K562 (cell line): ENCODE data around the gene AIF1. TPM values are rescaled to one million over a fixed set of nuclear protein-coding genes. Genes with fewer than 3 reads are reported as not detected.

Experiments used
- AFF1 ChIP-seq, 2 experiments: fragments of 450-650 bp; IDR thresholded peaks; 2 replicates each; pipeline ENCODE4 v1.6.1; 2018; ENCODE audit warnings: mild to moderate bottlenecking in 2 of 2, low read depth in 1 of 2; ENCODE audit not compliant: partially characterized antibody in 2 of 2
- BRF2 ChIP-seq: IDR thresholded peaks from 3 replicates; pipeline ENCODE4 v1.6.1; 2011; ENCODE audit warnings: borderline replicate concordance, mild to moderate bottlenecking; ENCODE audit not compliant: insufficient read length, insufficient read depth
- CREB3L1 ChIP-seq: fragments of 450-650 bp; IDR thresholded peaks from 2 replicates; pipeline ENCODE4 v1.6.1; 2014; ENCODE audit warnings: low read depth, mild to moderate bottlenecking, moderate library complexity, borderline replicate concordance
- ELF1 ChIP-seq: fragments of 200-800 bp; sonication (Bioruptor generic); IDR thresholded peaks from 2 replicates; pipeline ENCODE4 v1.6.1; 2016; ENCODE audit warnings: missing genetic modification characterization, missing compliant biosample characterization
- HNRNPL ChIP-seq: fragments of 200-400 bp; formaldehyde crosslinking; IDR thresholded peaks from 2 replicates; pipeline ENCODE4 v1.6.1; 2017; ENCODE audit warnings: low read depth, mild to moderate bottlenecking, low read length
- HSF4 ChIP-seq: fragments of 250-450 bp; sonication (Bioruptor Pico); IDR thresholded peaks from 2 replicates; pipeline ENCODE4 v2.1.2; 2022; ENCODE audit warnings: mild to moderate bottlenecking, moderate library complexity, borderline replicate concordance
- NCOA1 ChIP-seq: fragments of 450-650 bp; IDR thresholded peaks from 2 replicates; pipeline ENCODE4 v1.6.1; 2016; ENCODE audit warnings: low read depth
- PKNOX1 ChIP-seq: fragments of 450-650 bp; IDR thresholded peaks from 2 replicates; pipeline ENCODE4 v1.6.1; 2016
- RBM15 ChIP-seq: fragments of 200-400 bp; formaldehyde crosslinking; IDR thresholded peaks from 2 replicates; pipeline ENCODE4 v1.6.1; 2018; ENCODE audit warnings: mild to moderate bottlenecking, low read length, moderate library complexity; ENCODE audit not compliant: insufficient read depth
- U2AF2 ChIP-seq: fragments of 200-400 bp; formaldehyde crosslinking; optimal IDR thresholded peaks from 2 replicates; pipeline ENCODE3; 2017; ENCODE audit warnings: low read depth, mild to moderate bottlenecking, low read length
- ZBTB11 ChIP-seq, 3 experiments: fragments of 200-800 bp in 1 of 3; fragments of 250-450 bp in 1 of 3; fragments of 450-650 bp in 1 of 3; sonication (Bioruptor Pico) in 1 of 3; sonication (Bioruptor generic) in 1 of 3; formaldehyde crosslinking in 1 of 3; IDR thresholded peaks; 2 replicates each; pipeline versions ENCODE4 v1.6.1 to v1.8.0; 2016 to 2022; ENCODE audit warnings: mild to moderate bottlenecking in 2 of 3, missing genetic modification characterization in 2 of 3, missing compliant biosample characterization in 1 of 3, moderate library complexity in 1 of 3
- ZFP1 ChIP-seq: fragments of 450-650 bp; formaldehyde crosslinking; IDR thresholded peaks from 2 replicates; pipeline ENCODE4 v1.4.0; 2020; ENCODE audit warnings: mild to moderate bottlenecking, mixed read lengths
- ZFP36 ChIP-seq: fragments of 150-350 bp; IDR thresholded peaks from 2 replicates; pipeline ENCODE4 v1.6.1; 2018; ENCODE audit warnings: low read length, low read depth; ENCODE audit not compliant: partially characterized antibody
- ZNF583 ChIP-seq: fragments of 250-450 bp; sonication (Bioruptor Pico); IDR thresholded peaks from 2 replicates; pipeline ENCODE4 v1.4.0; 2020
- polyA plus RNA-seq, 8 experiments: library from polyadenylated mRNA; depleted of rRNA in 4 of 8; stranded (reverse) in 5 of 8; unstranded in 3 of 8; fragments of >200 nt; fragmentation: Nextera tagmentation in 2 of 8; fragmentation: Illumina TruSeq in 1 of 8; extraction: Ambion mirVana in 2 of 8; extraction: Trizol in 1 of 8; gene quantifications; 2 replicates each; pipeline versions ENCODE4 v1.2.1 to v1.2.3, GENCODE V29; 2011 to 2014; ENCODE audit warnings: inconsistent platforms in 1 of 8, missing spikeins in 1 of 8
- total RNA-seq, 7 experiments: library from RNA; depleted of rRNA in 6 of 7; stranded (reverse); fragments of >200 nt in 6 of 7; fragmentation: Illumina TruSeq in 2 of 7; extraction: Trizol in 2 of 7; gene quantifications; 2 replicates each; pipeline versions ENCODE4 v1.2.1 to v1.2.3, GENCODE V29; 2011 to 2021; ENCODE audit warnings: low replicate concordance in 1 of 7

AIF1 gene
- total and polyA plus RNA-seq, 9 of the 15 experiments (the other 6 are each of a cell fraction or from before 2014, with no cell fraction given): 9.4 to 33.4 (median 19.4) TPM

- TF ChIP-seq ZBTB11 (CRISPR knock-in tag; IDR thresholded peaks at IDR 0.05): no peak
- no peak for TF ChIP-seq HSF4
- no peak for TF ChIP-seq ZNF583 (CRISPR knock-in tag)
- TF ChIP-seq ELF1: no peak
- peak in 1 of 2 experiments; percentile 21 for TF ChIP-seq AFF1 (IDR thresholded peaks at IDR 0.05; ENCODE audit: low read depth in 1 of 2, partially characterized antibody in 2 of 2)
- no peak for TF ChIP-seq U2AF2
- no peak for TF ChIP-seq HNRNPL
- TF ChIP-seq RBM15: no peak
- TF ChIP-seq PKNOX1: peak; percentile 47; the same call in 1 of the 2 replicates
- TF ChIP-seq BRF2: no peak
- no peak for TF ChIP-seq ZFP1 (CRISPR knock-in tag)
- TF ChIP-seq ZFP36: no peak
- TF ChIP-seq CREB3L1: no peak
- TF ChIP-seq NCOA1: peak; percentile 40; the same call in 1 of the 2 replicates
These were observed 42.5 kb downstream of the AIF1 start (continued) for GRCh38 chr6:31657406-31658157.
